HG02840 (cell line): ENCODE measurements around the gene KCTD7.
"Not testable (repeated sequence)": the region's sequence is repeated elsewhere in the genome, so short reads cannot be mapped to it uniquely, and the experiment has no call there.

Experiments
- ATAC-seq: cut with Tn5 transposase; IDR thresholded peaks from one replicate; pipeline ENCODE4 v1.9.1; 2021; ENCODE audit warnings: mild to moderate bottlenecking, moderate library complexity, moderate number of reproducible peaks; ENCODE audit not compliant: unreplicated experiment, low FRiP score

Gene KCTD7

GRCh38 chr7:66614596-66614995, 14.1 kb upstream of the KCTD7 start:
- ATAC-seq: not testable (repeated sequence)

- no peak for ATAC-seq
Measured at GRCh38 chr7:66615699-66616098, 13.0 kb upstream of the KCTD7 start.

- ATAC-seq: no peak
Measured at GRCh38 chr7:66617295-66617694, 11.4 kb upstream of the KCTD7 start.

GRCh38 chr7:66619341-66619948, 9.2 kb upstream of the KCTD7 start:
- not testable (repeated sequence) for ATAC-seq

- ATAC-seq: no peak
Measured at GRCh38 chr7:66626331-66626934, 2.2 kb upstream of the KCTD7 start.

DNA sequence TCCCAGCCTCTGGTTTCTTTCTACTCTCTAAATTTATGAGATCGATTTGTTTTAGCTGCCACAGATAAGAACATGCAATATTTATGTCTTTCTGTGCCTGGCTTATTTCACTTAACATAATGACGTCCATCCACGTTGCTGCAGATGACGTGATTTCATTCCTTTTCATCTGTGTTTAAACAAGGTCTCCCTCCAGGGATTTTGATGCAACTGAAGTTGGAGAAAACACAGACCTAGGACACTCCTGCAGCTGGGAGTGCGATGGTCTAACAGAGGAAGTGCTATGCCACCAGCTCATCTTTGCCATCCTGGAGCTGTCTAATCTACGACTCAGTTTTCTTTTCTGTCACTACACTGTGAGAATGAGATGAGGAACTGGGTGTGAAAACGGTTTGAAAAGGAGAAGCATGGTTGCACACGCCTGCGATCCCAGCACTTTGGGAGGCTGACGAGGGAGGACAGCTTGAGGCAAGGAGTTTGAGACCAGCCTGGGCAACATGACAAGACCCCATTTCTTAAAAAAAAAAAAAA, 1.5 kb upstream of the KCTD7 start:
- no peak for ATAC-seq

GRCh38 chr7:66627881-66628360, 760 bp upstream of the KCTD7 start:
- ATAC-seq: peak; percentile 6

DNA sequence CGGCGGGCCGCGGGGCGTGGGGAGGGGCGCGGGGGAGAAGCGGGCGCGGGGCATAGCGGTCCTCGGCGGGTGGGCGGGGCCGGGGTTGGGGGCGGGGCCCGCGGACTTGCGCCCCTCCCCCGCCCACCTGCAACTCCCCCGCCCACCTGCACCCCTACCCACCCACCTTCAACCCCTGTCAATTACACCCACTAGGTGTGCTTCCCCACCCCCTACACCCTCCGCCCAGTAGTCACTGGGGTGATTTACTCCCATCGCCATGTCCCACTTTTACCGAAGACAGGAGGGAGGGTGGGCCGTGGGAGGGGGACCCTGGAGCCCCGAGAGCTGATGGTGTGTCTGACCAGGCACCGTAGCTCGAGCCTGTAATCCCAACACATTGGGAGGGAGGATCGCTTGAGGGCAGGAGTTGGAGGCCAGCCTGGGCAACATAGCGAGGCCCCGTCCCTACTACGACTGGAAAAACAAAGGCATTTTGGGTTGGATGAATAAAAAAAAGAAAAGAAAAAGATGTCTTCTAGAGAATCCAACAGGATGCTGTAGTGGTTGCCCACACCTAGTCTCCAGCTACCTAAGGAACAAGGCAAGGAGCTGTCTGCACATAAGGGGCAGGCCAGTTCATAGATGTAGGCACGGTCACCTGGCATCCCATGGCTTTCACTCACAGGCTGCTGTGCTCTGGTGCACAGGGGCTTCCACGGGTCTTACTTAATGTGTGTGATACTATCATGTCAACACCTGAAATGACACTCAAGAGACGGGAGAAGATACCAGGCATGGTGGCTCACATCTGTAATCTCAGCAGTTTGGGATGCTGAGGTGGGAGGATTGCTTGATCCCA, 761 bp downstream of the KCTD7 start:
- no peak for ATAC-seq

- no peak for ATAC-seq
Measured at GRCh38 chr7:66630531-66630930, 1.9 kb downstream of the KCTD7 start.

DNA sequence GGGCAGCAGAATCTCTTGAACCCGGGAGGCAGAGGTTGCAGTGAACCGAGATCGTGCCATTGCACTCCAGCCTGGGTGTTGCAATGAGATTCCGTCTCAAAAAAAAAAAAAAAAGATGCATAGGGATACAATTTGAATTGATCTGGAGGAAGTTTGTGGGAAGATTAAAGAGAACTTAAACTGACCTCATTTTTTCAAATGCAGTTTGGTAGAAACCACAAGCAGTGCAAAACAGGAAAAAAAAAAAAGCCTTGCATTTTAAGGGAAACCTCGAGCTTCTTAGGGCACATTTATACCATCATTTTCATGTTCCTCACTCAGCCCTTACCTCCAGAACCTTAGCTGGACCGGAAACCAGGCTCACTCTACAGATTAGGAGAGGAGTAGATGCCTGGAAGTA, 2.8 kb downstream of the KCTD7 start:
- ATAC-seq: no peak

- no peak for ATAC-seq
Measured at GRCh38 chr7:66634816-66635215, 6.1 kb downstream of the KCTD7 start.

DNA sequence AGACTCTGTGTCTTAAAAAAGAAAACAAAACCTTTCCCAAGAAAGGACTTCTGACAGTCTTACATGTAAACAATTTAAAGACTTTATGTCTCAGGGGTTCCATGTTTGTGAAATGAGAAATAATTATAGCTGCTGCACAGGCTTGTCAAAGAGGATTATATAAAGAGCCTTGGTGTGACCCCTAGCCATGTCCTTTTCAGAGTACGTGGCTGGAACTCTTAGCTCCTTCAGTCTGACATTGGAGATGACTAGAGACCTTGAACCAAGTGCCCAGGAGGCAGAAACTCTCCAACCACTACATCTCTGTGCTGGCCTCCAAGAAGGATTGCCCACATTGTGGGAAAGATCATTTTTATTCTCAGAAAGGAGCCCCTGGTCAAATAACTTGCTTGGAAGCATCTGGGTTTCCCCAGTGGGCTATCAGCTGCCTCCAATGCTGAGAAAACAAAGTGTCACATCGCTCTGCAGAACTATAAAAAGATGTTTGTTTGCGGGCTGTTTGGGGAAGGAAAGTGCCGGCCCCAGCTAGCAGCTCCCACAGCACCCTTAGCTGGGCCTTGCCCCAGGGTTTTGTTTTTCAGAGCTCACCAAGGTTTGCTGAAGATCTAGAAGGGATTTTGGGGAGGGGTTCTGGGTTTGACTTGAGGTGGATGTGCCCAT, 6.8 kb downstream of the KCTD7 start:
- not testable (repeated sequence) for ATAC-seq

DNA sequence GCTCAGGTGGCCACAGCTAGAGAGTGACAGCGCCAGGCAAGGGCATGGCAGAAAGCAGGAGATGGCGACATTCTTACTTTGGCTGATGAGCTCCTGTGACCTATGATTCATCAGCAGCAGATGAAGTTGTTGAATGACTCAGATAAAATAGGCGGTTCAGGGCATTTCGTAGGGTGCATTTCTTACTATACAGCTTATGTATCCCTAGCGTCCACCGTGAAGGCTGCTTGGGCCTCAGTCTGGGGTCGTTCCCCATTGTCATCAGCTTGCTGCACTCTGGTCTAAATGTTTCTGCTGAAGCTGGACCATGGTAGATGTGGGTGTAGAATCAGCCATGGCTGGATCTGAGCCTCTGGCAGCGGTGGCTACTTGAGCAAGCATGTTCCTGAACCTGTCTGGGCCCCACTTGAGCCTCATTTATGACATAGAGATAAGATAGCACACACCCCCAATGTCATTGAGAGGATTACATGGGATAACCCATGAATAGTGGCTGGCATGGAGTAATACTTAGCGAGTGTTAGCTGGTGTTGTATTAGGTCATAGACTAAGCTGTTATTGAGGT, 7.4 kb downstream of the KCTD7 start:
- ATAC-seq: not testable (repeated sequence)

- no peak for ATAC-seq
Measured at GRCh38 chr7:66638309-66639099, 9.8 kb downstream of the KCTD7 start.

- ATAC-seq: no peak
Measured at GRCh38 chr7:66639773-66640172, 11.1 kb downstream of the KCTD7 start.

DNA sequence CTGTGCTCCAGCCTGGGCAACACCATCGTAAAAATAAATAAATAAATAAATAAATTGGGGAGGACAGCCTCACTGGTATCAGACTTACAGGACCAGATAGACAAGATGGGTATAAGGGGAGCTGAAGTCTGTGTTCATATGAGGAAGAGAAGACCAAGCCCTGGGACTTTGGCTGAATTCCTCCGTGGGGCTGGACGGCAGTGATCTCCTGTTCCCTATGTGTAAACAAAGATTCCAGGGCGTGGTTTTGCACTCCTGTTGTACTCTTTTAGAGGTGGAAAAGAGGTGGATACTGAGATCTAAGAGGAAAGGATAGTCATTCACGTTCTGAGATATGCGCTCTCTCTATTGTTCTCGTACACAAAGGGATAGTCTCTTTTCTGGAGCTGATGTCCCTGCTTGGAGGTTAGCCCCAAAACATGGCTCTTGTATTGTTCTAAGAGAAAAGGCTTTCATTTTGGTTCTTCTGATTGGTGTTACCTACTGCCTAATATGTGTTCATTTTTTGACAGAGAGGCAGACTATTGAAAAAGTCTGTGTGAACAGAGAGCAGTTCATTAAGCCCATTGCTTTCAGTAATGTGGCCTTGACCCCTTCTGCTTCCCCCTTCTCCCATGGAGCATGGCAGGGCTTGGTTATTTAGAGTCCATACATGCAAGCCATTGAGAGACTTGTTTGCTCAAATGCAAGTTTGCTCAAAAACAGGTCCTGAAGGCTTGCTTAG, 12.3 kb downstream of the KCTD7 start:
- ATAC-seq: no peak

GRCh38 chr7:66641526-66641871, 12.8 kb downstream of the KCTD7 start:
- ATAC-seq: no peak

DNA sequence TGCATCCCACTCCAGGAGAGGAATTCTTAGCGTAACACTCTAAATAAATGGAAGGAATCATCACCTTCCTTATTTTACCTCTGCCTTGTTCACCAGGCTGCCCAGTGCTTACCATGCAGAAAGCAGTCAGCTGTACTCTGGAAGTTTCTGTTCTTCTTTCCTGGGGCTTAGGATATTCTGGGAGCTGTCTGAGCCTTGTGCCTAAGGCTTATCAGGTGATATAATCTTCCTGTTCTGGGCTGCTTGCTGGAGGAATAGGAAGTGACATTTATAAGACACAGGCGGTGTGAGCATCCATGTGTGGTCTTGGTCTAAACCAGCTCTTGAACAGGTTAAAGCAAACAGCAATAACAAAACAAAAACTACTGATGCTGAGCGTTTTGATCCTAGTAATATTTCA, 13.5 kb downstream of the KCTD7 start:
- no peak for ATAC-seq

DNA sequence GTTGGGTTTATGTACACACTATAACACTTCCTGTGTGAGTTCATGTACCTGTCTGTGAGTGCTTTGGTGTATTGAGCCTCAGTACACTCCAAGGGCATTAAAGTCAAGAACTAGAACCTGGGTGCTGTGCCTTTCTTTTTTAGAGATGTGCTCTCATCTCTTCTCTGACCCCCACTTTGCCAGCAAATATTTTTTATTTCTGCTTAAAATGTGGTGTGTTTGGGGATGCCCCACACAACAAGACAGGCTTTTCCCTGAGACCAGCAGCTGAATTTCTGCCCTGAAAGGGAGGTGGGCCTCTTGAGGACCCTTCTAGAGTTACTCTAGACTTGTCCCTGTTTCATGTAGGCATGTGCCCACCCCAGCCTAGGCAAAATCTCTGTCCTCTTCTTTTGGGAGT, 14.3 kb downstream of the KCTD7 start:
- no peak for ATAC-seq
